Hepatocyte (in vitro differentiated cells): ENCODE data around the gene TMEM116.

Source experiments
- EZH2phosphoT487 ChIP-seq: fragments of 200-600 bp; sonication (generic); IDR thresholded peaks from one replicate; pipeline ENCODE4 v1.6.1; 2018; ENCODE audit warnings: antibody characterized with exemption, mild to moderate bottlenecking, low read depth, moderate library complexity; ENCODE audit not compliant: unreplicated experiment, severe bottlenecking
- TF ChIP-seq, protein P1 (sequence below): fragments of 200-600 bp; sonication (generic); IDR thresholded peaks from 2 replicates; pipeline ENCODE4 v1.5.1; 2016; ENCODE audit warnings: antibody characterized with exemption, mild to moderate bottlenecking; ENCODE audit not compliant: poor library complexity

GRCh38 chr12:112061137-112061536 lies 48.2 kb upstream of the TMEM116 start:
- TF ChIP-seq, protein P1, sequence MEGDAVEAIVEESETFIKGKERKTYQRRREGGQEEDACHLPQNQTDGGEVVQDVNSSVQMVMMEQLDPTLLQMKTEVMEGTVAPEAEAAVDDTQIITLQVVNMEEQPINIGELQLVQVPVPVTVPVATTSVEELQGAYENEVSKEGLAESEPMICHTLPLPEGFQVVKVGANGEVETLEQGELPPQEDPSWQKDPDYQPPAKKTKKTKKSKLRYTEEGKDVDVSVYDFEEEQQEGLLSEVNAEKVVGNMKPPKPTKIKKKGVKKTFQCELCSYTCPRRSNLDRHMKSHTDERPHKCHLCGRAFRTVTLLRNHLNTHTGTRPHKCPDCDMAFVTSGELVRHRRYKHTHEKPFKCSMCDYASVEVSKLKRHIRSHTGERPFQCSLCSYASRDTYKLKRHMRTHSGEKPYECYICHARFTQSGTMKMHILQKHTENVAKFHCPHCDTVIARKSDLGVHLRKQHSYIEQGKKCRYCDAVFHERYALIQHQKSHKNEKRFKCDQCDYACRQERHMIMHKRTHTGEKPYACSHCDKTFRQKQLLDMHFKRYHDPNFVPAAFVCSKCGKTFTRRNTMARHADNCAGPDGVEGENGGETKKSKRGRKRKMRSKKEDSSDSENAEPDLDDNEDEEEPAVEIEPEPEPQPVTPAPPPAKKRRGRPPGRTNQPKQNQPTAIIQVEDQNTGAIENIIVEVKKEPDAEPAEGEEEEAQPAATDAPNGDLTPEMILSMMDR: no peak
- TF ChIP-seq EZH2phosphoT487: no peak
